Measurements from ENCODE around the gene CAMSAP1.

Gene CAMSAP1

DNA sequence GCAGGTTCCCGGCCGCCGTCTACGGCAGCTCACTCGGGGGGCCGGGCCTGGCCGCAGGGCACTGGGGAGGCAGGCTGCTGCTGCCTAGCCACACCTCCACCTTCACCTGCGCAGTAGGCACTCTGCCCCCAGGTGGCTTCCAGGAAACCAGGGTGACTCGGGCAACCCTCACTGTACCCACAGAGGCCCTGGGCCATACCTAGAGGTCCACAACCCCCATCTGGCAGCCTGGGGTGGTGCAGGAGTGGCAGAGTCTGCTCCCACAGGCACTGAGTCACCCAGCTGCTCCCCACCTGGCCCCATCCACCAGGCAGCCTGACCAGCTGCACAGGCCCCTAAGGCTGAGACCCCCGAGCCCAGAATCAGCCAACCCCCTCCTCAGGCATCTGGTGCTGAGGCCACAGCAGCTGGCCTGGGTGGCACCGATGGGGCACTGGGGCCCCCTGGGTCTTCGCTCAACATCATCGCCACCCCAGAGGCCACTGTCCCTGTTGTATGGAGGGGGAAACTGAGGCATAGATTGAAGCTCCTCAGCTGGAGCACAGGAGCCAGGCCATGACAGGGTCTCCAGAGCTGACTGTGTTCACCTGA is 135.2 kb downstream of the CAMSAP1 start:
- no peak for TF ChIP-seq ZFX (IDR thresholded peaks at IDR 0.05)
- TF ChIP-seq, protein P1, sequence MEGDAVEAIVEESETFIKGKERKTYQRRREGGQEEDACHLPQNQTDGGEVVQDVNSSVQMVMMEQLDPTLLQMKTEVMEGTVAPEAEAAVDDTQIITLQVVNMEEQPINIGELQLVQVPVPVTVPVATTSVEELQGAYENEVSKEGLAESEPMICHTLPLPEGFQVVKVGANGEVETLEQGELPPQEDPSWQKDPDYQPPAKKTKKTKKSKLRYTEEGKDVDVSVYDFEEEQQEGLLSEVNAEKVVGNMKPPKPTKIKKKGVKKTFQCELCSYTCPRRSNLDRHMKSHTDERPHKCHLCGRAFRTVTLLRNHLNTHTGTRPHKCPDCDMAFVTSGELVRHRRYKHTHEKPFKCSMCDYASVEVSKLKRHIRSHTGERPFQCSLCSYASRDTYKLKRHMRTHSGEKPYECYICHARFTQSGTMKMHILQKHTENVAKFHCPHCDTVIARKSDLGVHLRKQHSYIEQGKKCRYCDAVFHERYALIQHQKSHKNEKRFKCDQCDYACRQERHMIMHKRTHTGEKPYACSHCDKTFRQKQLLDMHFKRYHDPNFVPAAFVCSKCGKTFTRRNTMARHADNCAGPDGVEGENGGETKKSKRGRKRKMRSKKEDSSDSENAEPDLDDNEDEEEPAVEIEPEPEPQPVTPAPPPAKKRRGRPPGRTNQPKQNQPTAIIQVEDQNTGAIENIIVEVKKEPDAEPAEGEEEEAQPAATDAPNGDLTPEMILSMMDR (conservative IDR thresholded peaks at IDR 0.05) = no peak
- H3K27ac ChIP-seq = no peak overlapping the region

DNA sequence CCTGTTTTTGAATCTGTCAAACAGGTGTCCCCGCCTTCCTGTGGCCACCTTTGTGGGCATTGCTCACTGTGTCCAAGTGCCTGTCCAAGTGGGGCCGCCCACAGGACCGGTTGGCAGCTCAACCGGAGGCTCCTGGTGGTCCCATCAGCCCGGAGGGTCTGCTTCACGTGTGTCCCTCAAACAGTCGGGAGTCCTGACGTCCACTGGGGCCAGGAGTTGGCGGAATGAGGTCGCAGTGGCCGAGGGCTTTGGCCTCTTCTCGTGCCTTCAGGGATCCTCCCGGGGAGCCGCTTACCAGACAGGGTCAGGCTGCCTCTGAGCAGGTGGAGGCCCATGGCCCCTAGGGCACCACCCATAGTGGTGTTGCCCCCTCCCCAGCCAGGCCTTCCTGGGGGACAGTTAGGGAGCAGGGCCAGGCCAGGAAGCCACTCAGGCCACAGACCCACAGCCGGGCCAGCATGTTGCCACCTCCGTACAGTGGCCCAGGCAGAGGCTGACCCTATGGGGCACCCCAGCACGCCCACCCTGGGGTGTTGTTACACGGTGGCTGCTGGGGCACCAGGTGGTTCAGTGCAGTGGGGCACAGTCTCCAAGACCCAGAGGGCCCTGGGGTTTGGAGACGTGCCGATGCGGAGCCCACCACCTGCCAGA is 135.8 kb downstream of the CAMSAP1 start:
- TF ChIP-seq, protein P1 (conservative IDR thresholded peaks at IDR 0.05) = no peak
- no peak for TF ChIP-seq ZFX (IDR thresholded peaks at IDR 0.05)
- H3K27ac ChIP-seq = no peak overlapping the region

DNA sequence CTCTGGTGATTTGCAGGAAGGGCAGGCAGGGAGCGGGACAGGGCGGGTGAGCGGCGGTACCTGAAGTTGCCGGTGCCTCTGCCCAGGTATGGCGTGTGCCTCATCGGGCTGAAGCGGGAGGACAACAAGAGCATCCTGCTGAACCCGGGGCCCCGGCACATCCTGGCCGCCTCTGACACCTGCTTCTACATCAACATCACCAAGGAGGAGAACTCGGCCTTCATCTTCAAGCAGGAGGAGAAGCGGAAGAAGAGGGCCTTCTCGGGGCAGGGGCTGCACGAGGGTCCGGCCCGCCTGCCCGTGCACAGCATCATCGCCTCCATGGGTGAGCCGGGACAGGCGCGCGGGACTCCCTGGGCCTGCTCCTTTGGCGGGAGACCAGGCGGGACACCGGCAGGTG is 136.6 kb downstream of the CAMSAP1 start:
- H3K27ac ChIP-seq = no peak overlapping the region
- TF ChIP-seq, protein P1 (conservative IDR thresholded peaks at IDR 0.05) = no peak
- TF ChIP-seq ZFX (IDR thresholded peaks at IDR 0.05) = no peak

DNA sequence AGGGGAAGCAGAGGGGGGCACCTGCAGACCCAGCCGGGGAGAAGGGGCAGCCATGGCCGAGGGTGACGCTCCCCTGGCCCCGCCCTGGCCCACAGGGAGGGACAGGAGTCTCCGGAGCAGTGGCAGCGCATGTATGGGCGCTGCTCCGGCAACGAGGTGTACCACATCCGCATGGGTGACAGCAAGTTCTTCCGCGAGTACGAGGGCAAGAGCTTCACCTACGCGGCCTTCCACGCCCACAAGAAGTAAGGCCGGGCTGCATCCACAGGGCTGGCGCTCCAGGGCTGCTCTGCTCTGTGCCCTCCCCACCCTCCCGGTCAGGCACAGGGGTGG is 137.2 kb downstream of the CAMSAP1 start:
- no peak overlapping the region for H3K27ac ChIP-seq

DNA sequence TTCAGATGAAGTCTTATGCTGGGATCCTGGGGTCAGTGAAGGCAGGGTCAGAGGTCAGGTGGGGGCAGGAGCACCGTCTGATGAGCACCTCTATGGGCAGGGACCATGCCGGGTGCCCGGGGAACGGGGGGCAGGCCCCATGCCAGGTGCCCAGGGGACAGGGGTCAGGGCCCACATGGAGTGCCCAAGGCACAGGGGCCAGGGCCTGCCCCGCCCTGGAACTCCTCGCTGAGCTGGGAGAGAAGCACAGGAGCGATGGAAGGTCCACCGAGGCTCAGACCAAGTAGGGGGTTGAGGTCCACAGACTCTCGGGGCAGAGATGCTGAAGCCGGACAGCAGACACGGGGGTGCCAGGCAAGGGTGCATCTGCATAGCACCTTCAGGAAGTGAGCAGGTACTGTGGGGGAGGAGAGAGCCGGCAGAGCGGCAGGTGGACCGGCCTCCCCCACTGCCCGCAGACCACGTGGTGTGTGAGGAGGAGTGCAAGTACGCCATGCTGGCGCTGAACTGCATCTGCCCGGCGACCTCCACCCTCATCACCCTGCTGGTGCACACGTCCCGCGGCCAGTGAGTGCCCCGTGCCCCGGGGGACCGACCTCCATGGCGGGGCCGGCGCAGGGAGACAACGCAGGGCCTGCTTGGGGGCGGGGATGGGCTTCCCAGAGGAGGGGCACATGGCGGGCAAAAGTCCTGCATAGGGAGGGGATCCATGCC is 137.7 kb downstream of the CAMSAP1 start:
- no peak overlapping the region for H3K27ac ChIP-seq
- no peak for TF ChIP-seq ZFX (IDR thresholded peaks at IDR 0.05)
- TF ChIP-seq, protein P1 (conservative IDR thresholded peaks at IDR 0.05) = no peak

More for the DNA sequence above, 137.2 kb downstream of the CAMSAP1 start:
- no peak for TF ChIP-seq ZFX (IDR thresholded peaks at IDR 0.05)
- TF ChIP-seq, protein P1 (conservative IDR thresholded peaks at IDR 0.05) = no peak

DNA sequence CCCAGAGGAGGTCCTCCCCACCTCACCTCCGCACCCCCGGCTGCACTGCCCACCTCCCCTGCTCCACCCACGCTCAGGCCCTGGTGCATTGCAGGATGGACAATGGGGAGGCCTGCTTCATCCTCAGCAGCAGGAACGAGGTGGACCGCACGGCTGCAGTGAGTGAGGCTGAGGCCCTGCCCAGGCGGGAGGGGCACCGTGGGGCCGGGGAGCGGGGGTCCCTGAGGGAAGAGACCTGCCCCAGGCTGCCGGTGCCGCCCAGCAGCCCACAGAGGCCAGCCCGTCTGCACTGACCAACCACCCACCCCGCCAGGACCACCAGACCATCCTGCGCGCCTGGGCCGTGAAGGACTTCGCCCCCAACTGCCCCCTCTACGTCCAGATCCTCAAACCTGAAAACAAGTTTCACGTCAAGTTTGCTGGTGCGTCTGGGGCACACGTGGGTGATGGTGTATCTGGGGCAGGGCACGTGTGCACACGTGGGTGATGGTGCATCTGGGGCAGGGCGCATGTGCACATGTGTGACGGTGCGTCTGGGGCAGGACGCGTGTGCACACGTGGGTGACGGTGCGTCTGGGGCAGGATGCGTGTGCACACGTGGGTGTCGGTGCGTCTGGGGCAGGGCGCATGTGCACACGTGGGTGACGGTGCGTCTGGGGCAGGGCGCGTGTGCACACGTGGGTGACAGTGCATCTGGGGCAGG is 138.7 kb downstream of the CAMSAP1 start:
- TF ChIP-seq ZFX (IDR thresholded peaks at IDR 0.05) = no peak
- TF ChIP-seq, protein P1 (conservative IDR thresholded peaks at IDR 0.05) = no peak

DNA sequence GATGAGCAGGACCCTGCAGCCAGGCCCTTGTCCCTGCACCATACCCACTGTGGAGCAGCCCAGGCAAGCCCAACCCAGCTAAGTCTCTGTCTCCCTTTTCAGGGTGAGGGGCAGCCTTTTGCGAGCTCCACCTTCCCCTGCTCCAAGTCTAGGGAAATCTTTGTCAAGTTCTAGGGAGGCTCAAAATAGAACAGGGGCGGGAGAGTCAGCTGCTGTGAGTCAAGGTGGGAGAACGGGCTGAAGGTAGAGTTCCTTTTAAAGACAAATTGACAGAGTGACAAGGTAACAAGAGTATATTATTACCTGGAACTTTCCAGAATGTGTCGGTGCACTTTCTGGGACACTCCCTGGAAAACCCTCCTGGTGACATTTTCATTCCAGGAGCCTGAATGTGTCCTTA is 140.6 kb downstream of the CAMSAP1 start:
- H3K27ac ChIP-seq = no peak overlapping the region
- TF ChIP-seq, protein P1 (conservative IDR thresholded peaks at IDR 0.05) = no peak
- TF ChIP-seq ZFX (IDR thresholded peaks at IDR 0.05) = no peak

More for the DNA sequence above, 138.7 kb downstream of the CAMSAP1 start:
- H3K27ac ChIP-seq = no peak overlapping the region

All from C4-2B (cell line).